Measurements from ENCODE around the gene SESN2.
"Not testable (repeated sequence)": the region's sequence is repeated elsewhere in the genome, so short reads cannot be mapped to it uniquely, and the experiment has no call there.

The SESN2 gene

GRCh38 chr1:28327431-28327830 lies 68.1 kb downstream of the SESN2 start:
- H3K4me3 ChIP-seq (ENCODE audit: low read depth in 1 of 2, low read length in 2 of 2); H3K9ac ChIP-seq (ENCODE audit: low read depth in 1 of 2, low read length in 2 of 2); H3K9me3 ChIP-seq (ENCODE audit: control insufficient read depth in 1 of 2, low read length in 2 of 2); H3K27me3 ChIP-seq (ENCODE audit: control insufficient read depth in 1 of 2, insufficient read depth in 2 of 2, low read length in 2 of 2): not testable (repeated sequence)
- peaks cover 34 to 39% of the 10 kb centered on the region in 2 donors for H3K4me1 ChIP-seq (ENCODE audit: control insufficient read depth in 1 of 2, insufficient read depth in 2 of 2, low read length in 2 of 2)
- H3K27ac ChIP-seq (ENCODE audit: low read depth, low read length): peak overlapping the region; percentile 54
- H3K36me3 ChIP-seq (ENCODE audit: control insufficient read depth in 1 of 2, insufficient read depth in 2 of 2, low read length in 2 of 2): peaks cover 7 to 13% of the 10 kb centered on the region in 2 donors

- no peaks in the 10 kb centered on the region for H3K9me3 ChIP-seq (ENCODE audit: control insufficient read depth in 1 of 2, low read length in 2 of 2)
- peak overlapping the region; percentile 83 to 87 for H3K4me3 ChIP-seq (ENCODE audit: low read depth in 1 of 2, low read length in 2 of 2)
- peak overlapping the region in 1 of 2 donors; percentile 64 for H3K9ac ChIP-seq (ENCODE audit: low read depth in 1 of 2, low read length in 2 of 2)
- peaks cover 30 to 34% of the 10 kb centered on the region in 2 donors for H3K4me1 ChIP-seq (ENCODE audit: control insufficient read depth in 1 of 2, insufficient read depth in 2 of 2, low read length in 2 of 2)
- H3K36me3 ChIP-seq (ENCODE audit: control insufficient read depth in 1 of 2, insufficient read depth in 2 of 2, low read length in 2 of 2): peaks cover 8 to 21% of the 10 kb centered on the region in 2 donors
- H3K27ac ChIP-seq (ENCODE audit: low read depth, low read length): peak overlapping the region; percentile 52
- H3K27me3 ChIP-seq (ENCODE audit: control insufficient read depth in 1 of 2, insufficient read depth in 2 of 2, low read length in 2 of 2): no peaks in the 10 kb centered on the region
Measured at GRCh38 chr1:28328228-28328648, 68.9 kb downstream of the SESN2 start.

GRCh38 chr1:28329395-28330153 lies 70.3 kb downstream of the SESN2 start:
- Histone ChIP-seq H3K4me3 (ENCODE audit: low read depth in 1 of 2, low read length in 2 of 2) (peak overlapping the region; percentile 83 to 87), H3K4me1 (ENCODE audit: control insufficient read depth in 1 of 2, insufficient read depth in 2 of 2, low read length in 2 of 2) (peaks cover 18 to 34% of the 10 kb centered on the region in 2 donors), H3K27ac (ENCODE audit: low read depth, low read length) (peak overlapping the region; percentile 62), H3K9me3 (ENCODE audit: control insufficient read depth in 1 of 2, low read length in 2 of 2) (no peaks in the 10 kb centered on the region), H3K27me3 (ENCODE audit: control insufficient read depth in 1 of 2, insufficient read depth in 2 of 2, low read length in 2 of 2) (no peaks in the 10 kb centered on the region), H3K36me3 (ENCODE audit: control insufficient read depth in 1 of 2, insufficient read depth in 2 of 2, low read length in 2 of 2) (peaks cover 12 to 33% of the 10 kb centered on the region in 2 donors), H3K9ac (ENCODE audit: low read depth in 1 of 2, low read length in 2 of 2) (peak overlapping the region; percentile 61 to 64)
